ENCODE results near the gene IL15RA. TPM values are rescaled to one million over a fixed set of nuclear protein-coding genes. Genes with fewer than 3 reads are reported as not detected.

Gene IL15RA
- total and polyA plus RNA-seq, 2 of the 8 experiments (the other 6 are each of a cell fraction or from before 2014, with no cell fraction given): 1.3 to 1.4 TPM

GRCh38 chr10:5981529-5981928 lies 4.2 kb upstream of the IL15RA start:
- H3K27me3 ChIP-seq (replicated peaks in 1 of 4; ENCODE audit: control insufficient read depth in 3 of 4, extremely low read depth in 1 of 4, insufficient read depth in 3 of 4, low read length in 3 of 4): peaks cover 0 to 29% (median 23%) of the 10 kb centered on the region in 4 experiments; a peak in 6 of 7 replicates

More at GRCh38 chr10:5981529-5981928, 4.2 kb upstream of the IL15RA start:
- H3K4me1 ChIP-seq (replicated peaks in 1 of 4; ENCODE audit: control insufficient read depth in 3 of 4, insufficient read depth in 4 of 4, low read length in 3 of 4): peaks cover 0 to 3% (median 1%) of the 10 kb centered on the region in 4 experiments; a peak in 2 of 7 replicates
- no peak overlapping the region for H2BK12ac ChIP-seq (ENCODE audit: low read depth, low read length)
- H2BK120ac ChIP-seq (replicated peaks; ENCODE audit: low read depth, low read length): no peak overlapping the region
- H4K5ac ChIP-seq (ENCODE audit: insufficient read length, low read depth, low read length): no peak overlapping the region
- no peaks in the 10 kb centered on the region for H3K79me2 ChIP-seq (ENCODE audit: control insufficient read depth in 1 of 2, insufficient read depth in 2 of 2, low read length in 2 of 2)
- H4K8ac ChIP-seq (ENCODE audit: extremely low read depth, insufficient read depth, low read length): no peak overlapping the region; the same call in 1 of the 2 replicates
- H2BK5ac ChIP-seq (ENCODE audit: low read depth, low read length): no peak overlapping the region
- H3K14ac ChIP-seq (ENCODE audit: insufficient read length): no peak overlapping the region
- no peak overlapping the region for H3K23ac ChIP-seq (ENCODE audit: insufficient read length)
- H3K9me3 ChIP-seq (ENCODE audit: insufficient read depth in 2 of 2, low read depth in 1 of 2, low read length in 1 of 2): no peaks in the 10 kb centered on the region
- no peaks in the 10 kb centered on the region for H4K20me1 ChIP-seq (replicated peaks in 1 of 2; ENCODE audit: control insufficient read depth in 1 of 2, insufficient read depth in 2 of 2, low read length in 2 of 2)
- TF ChIP-seq SIX5 (IDR thresholded peaks at IDR 0.05; ENCODE audit: low read depth, low read length) (no peak), MAX (IDR thresholded peaks at IDR 0.05) (no peak), BRCA1 (IDR thresholded peaks at IDR 0.05; ENCODE audit: low read depth, low read length) (no peak), CHD1 (IDR thresholded peaks at IDR 0.05; ENCODE audit: low read depth, low read length) (no peak), JUN (IDR thresholded peaks at IDR 0.05; ENCODE audit: low read depth, low read length) (no peak), TAF7 (optimal IDR thresholded peaks at IDR 0.05; ENCODE audit: borderline replicate concordance, low read depth, low read length) (no peak)
- no peak overlapping the region for H3K4me3 ChIP-seq (ENCODE audit: extremely low read depth in 1 of 4, insufficient read depth in 2 of 4, low read depth in 3 of 4, low read length in 4 of 4)
- 96% methylated on average over 9 of the region's 9 CpGs; no CpG with 5 or more reads in 1 of the 2 experiments for WGBS, 2 experiments (ENCODE audit: extremely low coverage in 1 of 2, insufficient coverage in 1 of 2, insufficient read length in 1 of 2, insufficient replicate concordance in 2 of 2, low coverage in 1 of 2, low lambda C conversion rate in 2 of 2, missing lambda C conversion rate in 1 of 2)
- no peak overlapping the region for H3K18ac ChIP-seq (ENCODE audit: extremely low read depth, low read length)
- peaks cover 13% of the 10 kb centered on the region for H3K23me2 ChIP-seq (ENCODE audit: low read depth, low read length)
- ChIA-PET CTCF (ENCODE audit: partially characterized antibody) (interaction anchor here (0.8 to 1.3 kb wide), 3 partner anchors 10 to 36 kb away, joined by 3 to 7 read pairs (median 4); no protein-coding TSS in a partner anchor), POLR2A (ENCODE audit: partially characterized antibody) (no interaction called here)
- DNase-seq (ENCODE audit: low read depth in 1 of 2, low spot score in 2 of 2): peak in 1 of 2 experiments; percentile 28
- no peak overlapping the region for H2AK5ac ChIP-seq (ENCODE audit: low read depth, low read length)
- H4K91ac ChIP-seq (replicated peaks; ENCODE audit: insufficient read length, low read length): no peak overlapping the region
- H2AFZ ChIP-seq (ENCODE audit: low read length): no peak overlapping the region
- H3K79me1 ChIP-seq (ENCODE audit: low read depth, low read length): no peaks in the 10 kb centered on the region
- no peak overlapping the region for H3K56ac ChIP-seq (replicated peaks; ENCODE audit: insufficient read length, low read depth, low read length)
- H3K27ac ChIP-seq (ENCODE audit: low read depth, low read length): no peak overlapping the region
- H3K4ac ChIP-seq (replicated peaks; ENCODE audit: insufficient read length, low read depth, low read length): no peak overlapping the region
- no peak overlapping the region for H2BK20ac ChIP-seq (ENCODE audit: low read length)
- no peak overlapping the region for H3K4me2 ChIP-seq (ENCODE audit: insufficient read depth in 1 of 2, low read depth in 2 of 2, low read length in 2 of 2)
- H3K36me3 ChIP-seq (ENCODE audit: control insufficient read depth in 2 of 4, insufficient read depth in 4 of 4, low read length in 3 of 4): no peaks in the 10 kb centered on the region
- FAIRE-seq: no peak
- no peak overlapping the region for H3K9ac ChIP-seq (replicated peaks in 1 of 4; ENCODE audit: extremely low read depth in 1 of 4, low read depth in 3 of 4, low read length in 3 of 4)
- no peak overlapping the region for H2BK15ac ChIP-seq (ENCODE audit: low read length)
